ENCODE results near the gene SLC22A2.

DNA sequence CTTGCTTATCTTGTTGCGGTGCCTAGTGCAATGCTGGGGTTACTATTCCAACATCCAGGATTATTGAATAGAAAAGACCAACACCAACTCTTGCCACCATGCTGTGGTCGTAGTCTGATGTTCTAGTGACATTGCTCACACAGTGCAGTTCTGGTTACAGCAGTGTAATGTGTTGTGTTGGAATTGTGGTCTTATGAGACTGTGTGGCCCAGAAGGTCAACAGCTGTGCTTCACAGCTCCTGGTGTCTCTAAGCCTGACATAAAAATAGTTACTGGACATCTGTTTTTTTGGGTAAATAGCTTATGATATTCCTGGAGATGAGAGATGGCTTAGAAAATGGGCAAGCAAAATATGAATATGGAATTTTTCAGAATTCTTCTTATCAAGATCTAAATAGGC is 57.6 kb downstream of the SLC22A2 start:
- no peak for TF ChIP-seq TOPORS (CRISPR knock-in tag; IDR thresholded peaks at IDR 0.05)
- no peak for TF ChIP-seq MXD4 (CRISPR knock-in tag; IDR thresholded peaks at IDR 0.05)
- no peak for TF ChIP-seq ZNF224 (CRISPR knock-in tag; IDR thresholded peaks at IDR 0.05)
- no peak for TF ChIP-seq TEAD2 (CRISPR knock-in tag; IDR thresholded peaks at IDR 0.05)
- no peak for TF ChIP-seq ZNF3 (CRISPR knock-in tag; IDR thresholded peaks at IDR 0.05)
- no peak for TF ChIP-seq KLF16 (CRISPR knock-in tag; IDR thresholded peaks at IDR 0.05)

All from HepG2 (cell line).